HL-60 (cell line): ENCODE data around the gene CDPF1.

Experiments used
- POLR2AphosphoS5 ChIP-seq: IDR thresholded peaks from 2 replicates; pipeline ENCODE4 v1.6.1; 2012; ENCODE audit warnings: low read depth
- TF ChIP-seq, protein P1 (sequence below): IDR thresholded peaks from one replicate; pipeline ENCODE4 v1.5.1; 2011; ENCODE audit warnings: low read length, control low read depth, inconsistent platforms; ENCODE audit not compliant: insufficient read depth
- TF ChIP-seq, protein P2 (sequence below): IDR thresholded peaks from 2 replicates; pipeline ENCODE4 v1.6.1; 2012; ENCODE audit warnings: low read depth; ENCODE audit not compliant: insufficient replicate concordance

DNA sequence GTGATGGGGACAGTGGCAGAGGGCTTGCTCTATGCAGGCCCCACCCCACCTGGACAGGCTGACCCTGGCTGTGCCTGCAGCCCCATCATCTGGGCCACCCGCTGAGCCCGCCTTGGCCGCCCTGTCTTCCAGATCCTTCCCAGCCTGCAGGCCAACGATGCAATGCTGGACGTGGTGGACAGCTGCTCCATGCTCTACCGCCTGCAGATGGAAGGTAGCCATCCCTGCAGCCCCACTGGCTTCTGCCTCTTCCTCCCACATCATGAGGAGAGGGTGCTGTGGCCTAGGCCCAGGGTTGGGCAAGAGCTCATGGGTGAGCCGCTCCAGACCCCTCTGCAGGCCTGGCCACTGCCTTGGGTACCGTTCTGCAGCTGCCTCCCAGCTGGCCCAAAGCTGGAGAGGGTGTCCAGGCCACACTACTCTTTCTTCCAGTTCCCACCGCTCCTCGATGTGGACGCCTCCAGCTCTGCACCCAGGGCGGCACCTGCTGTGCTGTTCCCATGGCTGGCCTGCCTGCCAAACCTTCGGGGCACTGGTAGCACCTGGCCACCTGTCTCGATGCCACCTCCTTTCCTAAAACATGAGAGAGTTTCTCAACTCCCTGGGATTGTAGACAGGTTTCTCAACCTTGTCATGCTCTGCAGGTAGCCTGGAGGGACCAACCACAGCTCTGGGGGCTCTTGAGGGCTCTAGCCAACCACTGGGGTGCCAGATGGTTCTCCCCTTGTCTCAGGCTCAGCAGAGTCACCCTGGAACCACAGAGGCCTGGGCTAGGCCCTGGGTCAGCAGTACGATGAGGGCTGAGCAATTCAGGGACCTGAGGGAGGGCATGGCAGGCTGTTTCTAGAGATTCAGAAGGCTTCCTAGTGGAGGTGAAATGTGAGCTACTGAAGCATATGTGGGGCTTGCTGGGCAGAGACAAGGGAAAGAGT, 37.1 kb upstream of the CDPF1 start:
- TF ChIP-seq, protein P1, sequence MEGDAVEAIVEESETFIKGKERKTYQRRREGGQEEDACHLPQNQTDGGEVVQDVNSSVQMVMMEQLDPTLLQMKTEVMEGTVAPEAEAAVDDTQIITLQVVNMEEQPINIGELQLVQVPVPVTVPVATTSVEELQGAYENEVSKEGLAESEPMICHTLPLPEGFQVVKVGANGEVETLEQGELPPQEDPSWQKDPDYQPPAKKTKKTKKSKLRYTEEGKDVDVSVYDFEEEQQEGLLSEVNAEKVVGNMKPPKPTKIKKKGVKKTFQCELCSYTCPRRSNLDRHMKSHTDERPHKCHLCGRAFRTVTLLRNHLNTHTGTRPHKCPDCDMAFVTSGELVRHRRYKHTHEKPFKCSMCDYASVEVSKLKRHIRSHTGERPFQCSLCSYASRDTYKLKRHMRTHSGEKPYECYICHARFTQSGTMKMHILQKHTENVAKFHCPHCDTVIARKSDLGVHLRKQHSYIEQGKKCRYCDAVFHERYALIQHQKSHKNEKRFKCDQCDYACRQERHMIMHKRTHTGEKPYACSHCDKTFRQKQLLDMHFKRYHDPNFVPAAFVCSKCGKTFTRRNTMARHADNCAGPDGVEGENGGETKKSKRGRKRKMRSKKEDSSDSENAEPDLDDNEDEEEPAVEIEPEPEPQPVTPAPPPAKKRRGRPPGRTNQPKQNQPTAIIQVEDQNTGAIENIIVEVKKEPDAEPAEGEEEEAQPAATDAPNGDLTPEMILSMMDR, result no peak
- no peak for TF ChIP-seq POLR2AphosphoS5
- TF ChIP-seq, protein P2, sequence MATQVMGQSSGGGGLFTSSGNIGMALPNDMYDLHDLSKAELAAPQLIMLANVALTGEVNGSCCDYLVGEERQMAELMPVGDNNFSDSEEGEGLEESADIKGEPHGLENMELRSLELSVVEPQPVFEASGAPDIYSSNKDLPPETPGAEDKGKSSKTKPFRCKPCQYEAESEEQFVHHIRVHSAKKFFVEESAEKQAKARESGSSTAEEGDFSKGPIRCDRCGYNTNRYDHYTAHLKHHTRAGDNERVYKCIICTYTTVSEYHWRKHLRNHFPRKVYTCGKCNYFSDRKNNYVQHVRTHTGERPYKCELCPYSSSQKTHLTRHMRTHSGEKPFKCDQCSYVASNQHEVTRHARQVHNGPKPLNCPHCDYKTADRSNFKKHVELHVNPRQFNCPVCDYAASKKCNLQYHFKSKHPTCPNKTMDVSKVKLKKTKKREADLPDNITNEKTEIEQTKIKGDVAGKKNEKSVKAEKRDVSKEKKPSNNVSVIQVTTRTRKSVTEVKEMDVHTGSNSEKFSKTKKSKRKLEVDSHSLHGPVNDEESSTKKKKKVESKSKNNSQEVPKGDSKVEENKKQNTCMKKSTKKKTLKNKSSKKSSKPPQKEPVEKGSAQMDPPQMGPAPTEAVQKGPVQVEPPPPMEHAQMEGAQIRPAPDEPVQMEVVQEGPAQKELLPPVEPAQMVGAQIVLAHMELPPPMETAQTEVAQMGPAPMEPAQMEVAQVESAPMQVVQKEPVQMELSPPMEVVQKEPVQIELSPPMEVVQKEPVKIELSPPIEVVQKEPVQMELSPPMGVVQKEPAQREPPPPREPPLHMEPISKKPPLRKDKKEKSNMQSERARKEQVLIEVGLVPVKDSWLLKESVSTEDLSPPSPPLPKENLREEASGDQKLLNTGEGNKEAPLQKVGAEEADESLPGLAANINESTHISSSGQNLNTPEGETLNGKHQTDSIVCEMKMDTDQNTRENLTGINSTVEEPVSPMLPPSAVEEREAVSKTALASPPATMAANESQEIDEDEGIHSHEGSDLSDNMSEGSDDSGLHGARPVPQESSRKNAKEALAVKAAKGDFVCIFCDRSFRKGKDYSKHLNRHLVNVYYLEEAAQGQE, result no peak
